SK-N-SH (cell line): ENCODE results near the gene TACC2. TPM values are rescaled to one million over a fixed set of nuclear protein-coding genes. Genes with fewer than 3 reads are reported as not detected.
A peak's percentile ranks its signal among the peaks of the same experiment; 100 is the strongest.

Source experiments
- CTCF ChIA-PET: fragments of 300-600, 350-600 bp; formaldehyde crosslinking; extraction: SDS; loops from one replicate; lab custom pipeline; 2021; lab: Yijun Ruan, JAX
- POLR2A ChIA-PET: fragments of 350-600 bp; sonication (Branson Sonifier 250); formaldehyde crosslinking; extraction: SDS; loops from one replicate; lab custom pipeline; 2020; ENCODE audit warnings: antibody characterized with exemption, inconsistent platforms; lab: Yijun Ruan, JAX
- DNase-seq: peaks from one replicate; pipeline ENCODE4 v3.0.0; 2012
- H2AFZ ChIP-seq: fragments of 200-600 bp; sonication (generic); 2 replicates; pipeline ENCODE4 v1.8.1; 2016; ENCODE audit warnings: antibody characterized with exemption, mild to moderate bottlenecking, low read depth
- H3F3A ChIP-seq: fragments of 200-600 bp; sonication (generic); replicated peaks from 2 replicates; pipeline ENCODE3; 2016; ENCODE audit warnings: antibody characterized with exemption, mild to moderate bottlenecking; ENCODE audit not compliant: insufficient read depth
- H3K27ac ChIP-seq, 2 experiments: fragments of 200-500 bp in 1 of 2; fragments of 200-600 bp in 1 of 2; sonication (Bioruptor generic) in 1 of 2; sonication (generic), shearing (Covaris generic) in 1 of 2; 2 replicates each; pipeline versions ENCODE4 v1.5.1 to v1.6.1; 2014 to 2016; ENCODE audit warnings: low read depth in 2 of 2, inconsistent platforms in 1 of 2, low read length in 1 of 2, mild to moderate bottlenecking in 1 of 2, mixed read lengths in 1 of 2
- H3K27me3 ChIP-seq: fragments of 200-600 bp; sonication (generic), shearing (Covaris generic); 2 replicates; pipeline ENCODE4 v1.6.1; 2016; ENCODE audit warnings: mixed run types; ENCODE audit not compliant: insufficient read depth
- H3K36me3 ChIP-seq, 2 experiments: fragments of 200-500 bp in 1 of 2; fragments of 200-600 bp in 1 of 2; sonication (Bioruptor generic) in 1 of 2; sonication (generic) in 1 of 2; replicated peaks in 1 of 2; 2 replicates each; pipeline versions ENCODE3 to v1.5.1; 2014 to 2016; ENCODE audit warnings: low read length in 1 of 2, mild to moderate bottlenecking in 1 of 2; ENCODE audit not compliant: insufficient read depth in 2 of 2, control insufficient read depth in 1 of 2
- H3K4me1 ChIP-seq, 2 experiments: fragments of 200-500 bp in 1 of 2; fragments of 200-600 bp in 1 of 2; sonication (Bioruptor generic) in 1 of 2; sonication (generic), shearing (Covaris generic) in 1 of 2; 2 replicates each; pipeline versions ENCODE4 v1.5.1 to v1.6.1; 2014 to 2016; ENCODE audit warnings: low read depth in 1 of 2, low read length in 1 of 2, mixed run types in 1 of 2; ENCODE audit not compliant: insufficient read depth in 2 of 2, control insufficient read depth in 1 of 2
- H3K4me2 ChIP-seq: fragments of 200-600 bp; sonication (generic), shearing (Covaris generic); 2 replicates; pipeline ENCODE4 v1.6.1; 2017; ENCODE audit warnings: mixed run types
- H3K4me3 ChIP-seq, 2 experiments: fragments of 200-500 bp in 1 of 2; fragments of 200-600 bp in 1 of 2; sonication (Bioruptor generic) in 1 of 2; sonication (generic), shearing (Covaris generic) in 1 of 2; 2 replicates each; pipeline versions ENCODE4 v1.5.1 to v1.8.1; 2014 to 2016; ENCODE audit warnings: low read depth in 2 of 2, inconsistent platforms in 1 of 2, low read length in 1 of 2, mild to moderate bottlenecking in 1 of 2, mixed read lengths in 1 of 2, moderate library complexity in 1 of 2
- H3K79me2 ChIP-seq: fragments of 200-600 bp; sonication (generic); 2 replicates; pipeline ENCODE4 v1.8.1; 2017; ENCODE audit warnings: mild to moderate bottlenecking; ENCODE audit not compliant: insufficient read depth
- H3K9ac ChIP-seq: fragments of 200-600 bp; sonication (generic); 2 replicates; pipeline ENCODE4 v1.6.1; 2017; ENCODE audit warnings: mixed run types
- H3K9me2 ChIP-seq: fragments of 200-600 bp; sonication (generic); 2 replicates; pipeline ENCODE4 v1.6.1; 2017; ENCODE audit warnings: mixed run types
- H3K9me3 ChIP-seq: fragments of 200-600 bp; sonication (generic); 2 replicates; pipeline ENCODE4 v1.6.1; 2017; ENCODE audit warnings: mixed run types, mild to moderate bottlenecking, moderate library complexity
- H4K20me1 ChIP-seq: fragments of 200-600 bp; sonication (generic); 2 replicates; pipeline ENCODE4 v1.6.1; 2017; ENCODE audit warnings: mild to moderate bottlenecking, mixed run types; ENCODE audit not compliant: insufficient read depth
- CTCF ChIP-seq: fragments of 200-600 bp; sonication (generic); IDR thresholded peaks from 2 replicates; pipeline ENCODE4 v1.6.1; 2017; ENCODE audit warnings: antibody characterized with exemption, mild to moderate bottlenecking, moderate library complexity
- ELF1 ChIP-seq: IDR thresholded peaks from 2 replicates; pipeline ENCODE4 v1.4.0; 2012
- EZH2phosphoT487 ChIP-seq: fragments of 200-600 bp; sonication (generic); IDR thresholded peaks from 2 replicates; pipeline ENCODE4 v1.6.1; 2017; ENCODE audit warnings: low read depth, mixed run types, mild to moderate bottlenecking, antibody characterized with exemption, moderate library complexity, borderline replicate concordance
- NRF1 ChIP-seq: IDR thresholded peaks from 2 replicates; pipeline ENCODE4 v1.6.1; 2012; ENCODE audit warnings: low read depth, mild to moderate bottlenecking, low read length
- RAD21 ChIP-seq: IDR thresholded peaks from 2 replicates; pipeline ENCODE4 v1.6.1; 2012; ENCODE audit warnings: mild to moderate bottlenecking, low read length
- SMC3 ChIP-seq: IDR thresholded peaks from 2 replicates; pipeline ENCODE4 v1.6.1; 2012; ENCODE audit warnings: low read depth, low read length, improper control_type of control experiment
- USF1 ChIP-seq: IDR thresholded peaks from 2 replicates; pipeline ENCODE4 v1.4.0; 2012; ENCODE audit warnings: low read depth, borderline replicate concordance
- YY1 ChIP-seq: IDR thresholded peaks from 2 replicates; pipeline ENCODE4 v1.4.0; 2012; ENCODE audit warnings: low read depth, mild to moderate bottlenecking
- whole genome bisulfite sequencing: methylation state at CpG from one replicate; pipeline ENCODE4 v1.1.6; 2017; ENCODE audit warnings: low lambda C conversion rate; 5-methylcytosine and 5-hydroxymethylcytosine counted together
- polyA plus RNA-seq, 3 experiments: library from polyadenylated mRNA; depleted of rRNA; stranded (reverse); fragments of >200 nt; gene quantifications; 2 replicates each; pipeline ENCODE4 v1.2.3, GENCODE V29; 2012

The TACC2 gene
- polyA plus RNA-seq, 1 of the 3 experiments (the other 2 are of a cell fraction), result 8.8 TPM

DNA sequence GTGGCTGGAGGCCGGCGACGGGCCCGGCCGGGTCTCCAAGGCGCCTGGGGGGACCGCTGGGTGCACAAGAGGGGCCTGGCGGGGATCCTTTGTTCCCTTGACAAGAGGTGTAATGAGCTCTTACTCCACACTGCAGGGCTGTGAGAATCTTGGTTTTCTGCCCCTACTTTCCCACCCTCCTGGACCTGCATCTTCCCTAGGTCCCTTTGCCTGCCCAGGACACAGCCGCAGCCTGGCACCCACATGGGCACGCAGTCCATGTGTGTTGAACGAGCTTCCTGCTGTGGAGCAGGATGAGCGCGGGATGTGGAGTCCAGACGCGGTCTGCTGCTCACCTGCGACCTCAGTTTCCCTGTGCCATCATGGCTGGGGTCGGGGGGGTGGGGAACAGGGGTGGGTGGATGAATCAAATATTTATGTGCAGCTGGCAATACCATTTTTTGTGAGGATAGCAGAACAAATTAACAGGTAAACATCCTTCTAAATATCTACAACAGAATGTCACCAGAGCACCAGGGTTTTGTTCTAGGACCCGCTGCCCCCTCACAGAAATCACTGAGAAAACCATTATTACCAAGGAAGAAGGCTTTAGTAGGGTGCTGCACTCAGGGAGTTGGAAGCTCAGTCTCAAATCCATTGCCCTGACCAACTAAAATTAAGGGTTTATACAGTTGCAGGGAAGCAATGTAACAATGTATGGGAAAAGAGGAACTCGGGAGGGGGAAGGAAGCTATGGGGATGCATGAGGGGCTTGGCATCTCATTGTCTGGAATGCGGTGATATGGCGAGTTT is 13.5 kb upstream of the TACC2 start:
- no peaks in the 10 kb centered on the region for H4K20me1 ChIP-seq
- H3K79me2 ChIP-seq, result peaks cover 13% of the 10 kb centered on the region
- peak overlapping the region; percentile 82 to 98 for H3K4me3 ChIP-seq
- POLR2A ChIA-PET, result interaction anchor here (1.0 to 2.1 kb wide), 5 partner anchors 14 to 188 kb away, joined by 3 to 14 read pairs (median 3); partner anchors contain the start of gene ATE1
- H3K4me2 ChIP-seq, result peak overlapping the region; percentile 99
- H3F3A ChIP-seq, result peaks cover 8% of the 10 kb centered on the region
- H3K36me3 ChIP-seq, result peaks cover 0 to 10% of the 10 kb centered on the region in 2 experiments
- H3K9me2 ChIP-seq, result no peaks in the 10 kb centered on the region
- no peak for TF ChIP-seq YY1
- peak; percentile 22 for TF ChIP-seq RAD21
- TF ChIP-seq ELF1, result no peak
- peak; percentile 72 for TF ChIP-seq CTCF
- 0 out of 2 replicates have a peak, but pooled peaks have one; percentile 17 for TF ChIP-seq SMC3
- TF ChIP-seq EZH2phosphoT487, result no peak
- H3K4me1 ChIP-seq, result peaks cover 0 to 13% of the 10 kb centered on the region in 2 experiments; a peak in 2 of 4 replicates
- H3K9ac ChIP-seq, result peak overlapping the region; percentile 96; the same call in 1 of the 2 replicates
- peak overlapping the region; percentile 81 to 94 for H3K27ac ChIP-seq
- H3K9me3 ChIP-seq, result no peaks in the 10 kb centered on the region
- CTCF ChIA-PET, result interaction anchor here (0.6 to 2.7 kb wide), 22 partner anchors 9 to 1237 kb away, joined by 3 to 13 read pairs (median 4); no protein-coding TSS in a partner anchor
- DNase-seq, result peak; percentile 19
- H2AFZ ChIP-seq, result peak overlapping the region; percentile 87
- H3K27me3 ChIP-seq, result no peaks in the 10 kb centered on the region
- WGBS, result 52% methylated on average over 11 of the region's 21 CpGs

DNA sequence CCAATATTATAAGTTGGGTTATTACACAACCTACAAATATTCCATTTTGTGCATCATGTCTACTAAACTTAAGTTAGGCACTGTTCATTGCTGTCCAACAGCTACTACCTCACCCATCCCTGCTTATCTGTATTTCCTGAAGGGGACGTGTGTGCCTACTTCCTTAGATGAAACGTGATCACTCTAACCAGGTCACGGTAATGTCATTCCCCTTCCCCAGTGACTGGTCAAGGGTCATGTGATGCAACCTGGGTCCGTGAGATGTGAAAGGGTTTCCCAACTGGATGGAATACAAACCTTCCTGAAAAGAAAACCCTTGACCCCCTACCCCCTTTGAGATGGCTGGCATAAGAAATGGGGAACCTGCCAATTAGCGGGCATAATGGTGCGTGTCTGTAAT is 12.4 kb upstream of the TACC2 start:
- Histone ChIP-seq H3K9me3 (no peaks in the 10 kb centered on the region), H3K4me2 (no peak overlapping the region), H3K36me3 (peaks cover 0 to 4% of the 10 kb centered on the region in 2 experiments), H3K9me2 (no peaks in the 10 kb centered on the region), H3K27ac (no peak overlapping the region), H3K27me3 (no peaks in the 10 kb centered on the region), H3K9ac (no peak overlapping the region), H3K79me2 (peaks cover 13% of the 10 kb centered on the region), H3K4me3 (no peak overlapping the region), H2AFZ (no peak overlapping the region), H4K20me1 (no peaks in the 10 kb centered on the region), H3F3A (peaks cover 8% of the 10 kb centered on the region), H3K4me1 (peaks cover 0 to 13% of the 10 kb centered on the region in 2 experiments; a peak in 2 of 4 replicates)
- ChIA-PET CTCF (no interaction called here), POLR2A (no interaction called here)
- DNase-seq, result no peak
- TF ChIP-seq NRF1 (no peak), USF1 (no peak)
- 87% methylated on average over 6 of the region's 6 CpGs for WGBS
